Large intestine (tissue), 3 donors: ENCODE measurements around the gene BTNL9. TPM values are rescaled to one million over a fixed set of nuclear protein-coding genes. Genes with fewer than 3 reads are reported as not detected.
A peak's percentile ranks its signal among the peaks of the same experiment; 100 is the strongest.
"Not testable (repeated sequence)": the region's sequence is repeated elsewhere in the genome, so short reads cannot be mapped to it uniquely, and the experiment has no call there.

Experiments
- DNase-seq, 2 donors: peaks; one replicate each; pipeline versions ENCODE4 v3.0.0 to v3.0.0-alpha.2; 2013
- H3K27ac ChIP-seq: one replicate; pipeline ENCODE4 v1.5.1; 2013; ENCODE audit warnings: low read length
- H3K27me3 ChIP-seq: 2 replicates; pipeline ENCODE4 v1.6.1; 2013; ENCODE audit warnings: low read length; ENCODE audit not compliant: control insufficient read depth, insufficient read depth
- H3K36me3 ChIP-seq: 2 replicates; pipeline ENCODE4 v1.6.1; 2013; ENCODE audit warnings: low read length; ENCODE audit not compliant: control insufficient read depth, insufficient read depth
- H3K4me1 ChIP-seq: one replicate; pipeline ENCODE4 v1.6.1; 2013; ENCODE audit warnings: low read length; ENCODE audit not compliant: control insufficient read depth, insufficient read depth
- H3K4me3 ChIP-seq: one replicate; pipeline ENCODE4 v1.5.1; 2013; ENCODE audit warnings: low read length
- H3K9me3 ChIP-seq: one replicate; pipeline ENCODE4 v1.6.1; 2013; ENCODE audit warnings: mild to moderate bottlenecking, low read depth, low read length, moderate library complexity; ENCODE audit not compliant: control insufficient read depth
- WGBS: methylation state at CpG from one replicate; pipeline ENCODE4 v1.1.5; 2013; ENCODE audit warnings: low lambda C conversion rate; ENCODE audit not compliant: insufficient coverage; 5-methylcytosine and 5-hydroxymethylcytosine counted together
- polyA plus RNA-seq: library from polyadenylated mRNA; unstranded; fragments of 120-200 nt; gene quantifications from one replicate; pipeline ENCODE4 v1.2.1, GENCODE V29; 2013

BTNL9 gene
- polyA plus RNA-seq, 1 donor = 11.6 TPM

GRCh38 chr5:181042722-181043121 lies 2.7 kb downstream of the BTNL9 start:
- H3K4me3 ChIP-seq = no peak overlapping the region
- H3K27ac ChIP-seq = no peak overlapping the region
- no peak for DNase-seq
- H3K27me3 ChIP-seq = peaks cover 22% of the 10 kb centered on the region
- no peaks in the 10 kb centered on the region for H3K36me3 ChIP-seq
- no peaks in the 10 kb centered on the region for H3K9me3 ChIP-seq
- WGBS = no CpG with 5 or more reads among the region's 11 CpGs
- H3K4me1 ChIP-seq = no peaks in the 10 kb centered on the region

DNA sequence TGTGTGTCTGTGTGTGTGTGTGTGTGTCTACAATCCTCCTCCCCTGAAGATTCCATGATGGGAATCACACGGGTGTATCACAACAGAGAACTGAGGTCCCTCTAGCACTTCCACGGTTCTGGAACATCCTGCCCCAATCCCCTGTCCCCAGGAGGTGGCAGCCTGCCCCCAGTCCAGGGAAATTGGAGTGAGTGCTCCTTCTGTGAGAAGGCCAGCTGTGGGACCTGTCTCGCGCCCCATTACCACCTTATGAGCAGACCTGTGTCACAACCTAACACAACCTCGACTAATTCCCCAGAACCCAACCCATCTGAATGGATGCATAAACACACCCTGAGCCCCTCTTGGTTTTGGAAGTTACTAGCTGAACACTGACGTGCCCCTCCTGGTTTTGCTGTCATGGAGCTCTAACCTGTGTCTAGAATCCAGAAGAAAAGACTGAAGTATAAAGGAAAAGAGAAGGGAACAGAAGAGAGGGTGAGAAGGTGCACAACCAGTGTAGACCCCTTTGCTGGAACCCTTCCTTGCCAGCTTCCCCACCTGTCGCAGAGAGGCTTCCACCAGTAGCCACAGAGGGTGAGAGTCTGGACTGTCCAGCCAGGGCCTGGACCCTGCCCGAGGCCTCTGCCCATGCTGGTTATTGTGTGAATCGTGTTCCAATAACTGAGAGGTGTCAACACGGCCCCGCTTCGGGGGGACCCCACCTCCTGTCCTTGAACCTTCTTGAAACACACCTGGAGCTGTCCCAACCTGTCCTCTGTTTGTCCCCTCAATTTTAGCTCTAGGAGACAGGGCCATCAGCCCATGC lies 3.4 kb downstream of the BTNL9 start:
- H3K36me3 ChIP-seq = no peaks in the 10 kb centered on the region
- no peak overlapping the region for H3K27ac ChIP-seq
- no peaks in the 10 kb centered on the region for H3K9me3 ChIP-seq
- H3K4me3 ChIP-seq = no peak overlapping the region
- H3K27me3 ChIP-seq = peaks cover 29% of the 10 kb centered on the region
- WGBS = no CpG with 5 or more reads among the region's 12 CpGs
- H3K4me1 ChIP-seq = no peaks in the 10 kb centered on the region
- DNase-seq = no peak

DNA sequence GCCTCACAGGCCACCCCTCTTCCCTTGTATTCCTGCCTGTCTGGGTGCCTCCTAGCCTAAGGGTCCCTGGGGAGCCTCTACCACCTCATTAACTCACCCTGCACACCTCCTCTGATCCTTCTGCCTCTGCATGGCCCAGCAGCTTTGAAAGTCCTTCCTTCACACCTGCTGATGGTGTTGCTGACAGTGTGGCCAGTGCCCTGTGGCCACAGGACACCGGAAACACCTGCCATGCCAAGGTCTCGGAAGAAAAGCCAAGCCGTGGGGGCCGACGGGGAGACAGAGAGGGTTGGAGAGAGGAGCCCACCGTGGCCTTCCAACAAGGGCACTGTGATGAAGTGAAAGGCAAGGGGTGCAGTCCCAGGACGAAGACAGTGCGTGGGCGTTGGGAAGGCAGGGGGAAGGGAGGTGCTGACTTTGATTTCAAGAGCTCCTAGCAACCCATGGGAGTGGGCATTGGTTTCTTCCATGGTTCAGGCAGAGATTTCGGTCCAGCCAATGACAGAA lies 4.1 kb downstream of the BTNL9 start:
- 70% methylated on average over 2 of the region's 10 CpGs for WGBS
- peaks cover 32% of the 10 kb centered on the region for H3K27me3 ChIP-seq
- H3K9me3 ChIP-seq = no peaks in the 10 kb centered on the region
- no peak overlapping the region for H3K27ac ChIP-seq
- no peaks in the 10 kb centered on the region for H3K36me3 ChIP-seq
- H3K4me3 ChIP-seq = no peak overlapping the region
- DNase-seq = no peak
- H3K4me1 ChIP-seq = no peaks in the 10 kb centered on the region

- H3K27ac ChIP-seq = no peak overlapping the region
- H3K36me3 ChIP-seq = no peaks in the 10 kb centered on the region
- DNase-seq = no peak
- H3K27me3 ChIP-seq = peaks cover 34% of the 10 kb centered on the region
- no peak overlapping the region for H3K4me3 ChIP-seq
- WGBS = 80% methylated on average over 1 of the region's 11 CpGs
- H3K9me3 ChIP-seq = no peaks in the 10 kb centered on the region
- no peaks in the 10 kb centered on the region for H3K4me1 ChIP-seq
These were observed 4.7 kb downstream of the BTNL9 start for GRCh38 chr5:181044662-181045305.

GRCh38 chr5:181045316-181045715 lies 5.2 kb downstream of the BTNL9 start:
- Histone ChIP-seq H3K4me1 (no peaks in the 10 kb centered on the region), H3K27ac (no peak overlapping the region), H3K4me3 (no peak overlapping the region), H3K27me3 (peaks cover 39% of the 10 kb centered on the region), H3K9me3 (no peaks in the 10 kb centered on the region), H3K36me3 (no peaks in the 10 kb centered on the region)
- no peak for DNase-seq
- 80% methylated on average over 2 of the region's 10 CpGs for WGBS

GRCh38 chr5:181045857-181046256 lies 5.8 kb downstream of the BTNL9 start:
- WGBS = no CpG with 5 or more reads among the region's 1 CpG
- H3K9me3 ChIP-seq, H3K4me3 ChIP-seq, DNase-seq, H3K36me3 ChIP-seq, H3K4me1 ChIP-seq, H3K27ac ChIP-seq: not testable (repeated sequence)
- H3K27me3 ChIP-seq = peaks cover 45% of the 10 kb centered on the region

GRCh38 chr5:181047288-181047687 lies 7.2 kb downstream of the BTNL9 start:
- Histone ChIP-seq H3K9me3 (no peaks in the 10 kb centered on the region), H3K27ac (no peak overlapping the region), H3K4me3 (no peak overlapping the region), H3K4me1 (no peaks in the 10 kb centered on the region), H3K36me3 (no peaks in the 10 kb centered on the region), H3K27me3 (peaks cover 53% of the 10 kb centered on the region)
- WGBS = no CpG with 5 or more reads among the region's 2 CpGs
- DNase-seq = no peak

DNA sequence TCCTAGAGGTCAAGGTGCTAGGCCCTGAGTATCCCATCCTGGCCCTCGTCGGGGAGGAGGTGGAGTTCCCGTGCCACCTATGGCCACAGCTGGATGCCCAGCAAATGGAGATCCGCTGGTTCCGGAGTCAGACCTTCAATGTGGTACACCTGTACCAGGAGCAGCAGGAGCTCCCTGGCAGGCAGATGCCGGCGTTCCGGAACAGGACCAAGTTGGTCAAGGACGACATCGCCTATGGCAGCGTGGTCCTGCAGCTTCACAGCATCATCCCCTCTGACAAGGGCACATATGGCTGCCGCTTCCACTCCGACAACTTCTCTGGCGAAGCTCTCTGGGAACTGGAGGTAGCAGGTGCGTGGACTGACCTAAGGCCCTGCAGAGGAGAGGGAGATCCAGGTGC lies 7.9 kb downstream of the BTNL9 start:
- DNase-seq = no peak
- Histone ChIP-seq H3K4me1 (no peaks in the 10 kb centered on the region), H3K27ac (no peak overlapping the region), H3K36me3 (no peaks in the 10 kb centered on the region), H3K9me3 (no peaks in the 10 kb centered on the region), H3K27me3 (peaks cover 55% of the 10 kb centered on the region), H3K4me3 (no peak overlapping the region)
- 100% methylated on average over 2 of the region's 15 CpGs for WGBS

DNA sequence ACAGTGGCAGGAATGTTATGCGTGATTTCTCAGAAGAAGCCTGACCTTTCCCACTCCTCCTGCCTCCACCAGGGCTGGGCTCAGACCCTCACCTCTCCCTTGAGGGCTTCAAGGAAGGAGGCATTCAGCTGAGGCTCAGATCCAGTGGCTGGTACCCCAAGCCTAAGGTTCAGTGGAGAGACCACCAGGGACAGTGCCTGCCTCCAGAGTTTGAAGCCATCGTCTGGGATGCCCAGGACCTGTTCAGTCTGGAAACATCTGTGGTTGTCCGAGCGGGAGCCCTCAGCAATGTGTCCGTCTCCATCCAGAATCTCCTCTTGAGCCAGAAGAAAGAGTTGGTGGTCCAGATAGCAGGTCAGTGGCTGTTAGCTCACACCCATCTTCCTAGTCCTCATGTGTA lies 9.9 kb downstream of the BTNL9 start:
- no peak for DNase-seq
- H3K36me3 ChIP-seq = no peaks in the 10 kb centered on the region
- H3K4me1 ChIP-seq = peaks cover 16% of the 10 kb centered on the region
- no peak overlapping the region for H3K4me3 ChIP-seq
- H3K9me3 ChIP-seq = no peaks in the 10 kb centered on the region
- H3K27me3 ChIP-seq = peaks cover 74% of the 10 kb centered on the region
- WGBS = no CpG with 5 or more reads among the region's 5 CpGs
- H3K27ac ChIP-seq = no peak overlapping the region

- 21% methylated on average over 2 of the region's 27 CpGs for WGBS
- Histone ChIP-seq H3K27ac (no peak overlapping the region), H3K4me1 (peaks cover 16% of the 10 kb centered on the region), H3K9me3 (no peaks in the 10 kb centered on the region), H3K36me3 (no peaks in the 10 kb centered on the region), H3K4me3 (no peak overlapping the region), H3K27me3 (peaks cover 73% of the 10 kb centered on the region)
- DNase-seq = peak in 1 of 2 donors; percentile 6
These were observed 12.0 kb downstream of the BTNL9 start for GRCh38 chr5:181051841-181052671.
